Stimulated activated CD4-positive, alpha-beta T cell treated with anti-CD3 and anti-CD28 coated beads, Interleukin-1b, Interleukin-23, amount 100 ng/mL, for 4 hours (primary cell): Measurements from ENCODE around the gene SYP.
A peak's percentile ranks its signal among the peaks of the same experiment; 100 is the strongest.
"Not testable (repeated sequence)": the region's sequence is repeated elsewhere in the genome, so short reads cannot be mapped to it uniquely, and the experiment has no call there.

Experiments
- DNase-seq, 2 donors: peaks; one replicate each; pipeline ENCODE4 v3.0.0-alpha.2; 2020; ENCODE audit warnings: low read depth in 2 of 2

SYP gene

DNA sequence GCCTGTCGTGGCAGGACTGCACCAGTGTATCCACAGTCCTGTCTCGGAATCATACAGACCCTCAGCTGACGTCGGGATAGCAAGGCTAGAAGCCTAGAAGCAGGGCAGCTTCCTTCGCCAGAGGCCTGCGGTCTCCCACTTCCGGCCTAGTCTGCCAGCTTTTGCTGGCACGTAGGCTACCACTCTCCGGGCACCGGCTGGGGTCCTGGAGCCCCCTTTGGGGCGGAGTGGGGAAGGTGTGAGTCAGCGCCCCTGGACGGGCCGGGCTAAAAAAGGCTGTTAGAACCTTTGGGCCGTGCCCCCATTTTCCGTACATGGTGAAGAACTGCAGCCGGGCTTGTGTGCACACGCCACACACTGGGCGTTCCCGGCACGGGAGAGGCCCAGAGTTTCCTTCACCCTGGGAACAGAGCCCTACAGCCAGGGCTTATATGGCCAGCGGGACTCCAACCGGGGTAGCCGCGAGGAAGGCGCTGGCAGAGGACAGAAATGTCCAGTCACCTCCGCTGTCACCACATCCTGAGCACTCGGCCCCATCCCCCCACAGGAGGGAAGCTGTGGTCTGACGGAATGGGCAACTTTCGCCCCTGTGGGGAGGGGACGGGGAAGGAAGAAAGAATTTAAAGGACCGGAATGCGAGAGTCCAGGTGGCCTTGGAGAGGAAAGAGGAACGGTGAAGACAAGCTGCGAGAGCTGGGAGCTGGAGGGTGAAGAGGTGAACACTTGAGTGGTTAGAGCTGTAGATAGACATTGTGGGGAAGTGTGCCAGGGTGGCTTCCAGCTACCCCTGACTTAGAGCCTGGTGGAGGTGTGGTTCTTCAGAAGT is 32.9 kb downstream of the SYP start:
- DNase-seq = peak in 1 of 2 donors; percentile 29

GRCh38 chrX:49165901-49166881 is 33.8 kb downstream of the SYP start:
- peak in 1 of 2 donors; percentile 46 for DNase-seq

- DNase-seq = no peak
Observed at GRCh38 chrX:49164589-49165360, 35.2 kb downstream of the SYP start.

- peak; percentile 69 to 75 for DNase-seq
Observed at GRCh38 chrX:49163555-49164419, 36.2 kb downstream of the SYP start.

GRCh38 chrX:49162620-49163019 is 37.4 kb downstream of the SYP start, which contains the start of gene MAGIX:
MAGIX (plus strand) TSS chrX:49162758; CDS start chrX:49162890, 132 bp downstream.
- DNase-seq = no peak

- DNase-seq = no peak
Observed at GRCh38 chrX:49161632-49162031, 38.4 kb downstream of the SYP start.

DNA sequence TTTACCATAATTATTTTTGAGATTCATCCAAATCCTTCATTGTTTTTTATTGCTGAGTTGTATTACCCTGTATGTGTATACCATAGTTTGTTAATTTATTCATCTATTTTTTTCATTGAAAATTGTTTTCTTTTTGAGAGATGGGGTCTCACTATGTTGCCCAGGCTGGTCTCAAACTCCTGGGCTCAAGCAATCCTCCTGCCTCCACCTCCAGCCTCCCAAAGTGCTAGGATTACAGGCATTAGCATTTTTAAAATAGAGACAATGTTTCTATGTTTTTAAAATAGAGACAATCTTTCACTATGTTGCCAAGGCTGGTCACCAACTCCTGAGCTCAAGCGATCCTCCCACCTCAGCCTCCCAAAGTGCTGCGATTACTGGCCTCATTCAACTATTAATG is 39.1 kb downstream of the SYP start:
- no peak for DNase-seq

GRCh38 chrX:49157194-49157593 is 42.8 kb downstream of the SYP start:
- DNase-seq = no peak

- peak; percentile 73 to 77 for DNase-seq
Observed at GRCh38 chrX:49155900-49156837, 43.8 kb downstream of the SYP start.

DNA sequence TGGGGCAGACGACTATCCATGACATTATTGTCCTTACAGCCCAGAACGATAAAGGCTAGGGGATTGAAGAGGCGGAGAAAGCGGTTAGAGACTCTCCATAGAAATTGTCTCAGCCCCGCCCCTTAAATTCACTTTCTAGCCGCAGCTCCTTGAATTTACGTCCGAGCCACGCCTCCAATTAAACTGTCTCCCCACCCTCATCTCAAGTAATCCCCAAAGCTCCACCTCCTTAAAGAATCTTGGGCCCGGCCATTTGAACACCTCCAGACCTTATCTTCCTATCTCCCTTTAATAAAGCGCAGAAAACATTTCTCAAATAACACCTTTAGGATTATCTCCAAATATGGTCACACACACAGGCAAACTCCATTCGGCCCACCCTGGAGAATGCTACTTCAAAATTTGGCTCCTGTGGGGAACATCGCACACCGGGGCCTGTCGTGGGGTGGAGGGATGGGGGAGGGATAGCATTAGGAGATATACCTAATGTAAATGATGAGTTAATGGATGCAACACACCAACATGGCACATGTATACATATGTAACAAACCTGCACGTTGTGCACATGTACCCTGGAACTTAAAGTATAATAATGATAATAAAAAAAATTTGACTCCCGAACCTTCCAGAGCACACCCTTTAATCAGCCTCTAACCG is 44.6 kb downstream of the SYP start:
- no peak for DNase-seq

DNA sequence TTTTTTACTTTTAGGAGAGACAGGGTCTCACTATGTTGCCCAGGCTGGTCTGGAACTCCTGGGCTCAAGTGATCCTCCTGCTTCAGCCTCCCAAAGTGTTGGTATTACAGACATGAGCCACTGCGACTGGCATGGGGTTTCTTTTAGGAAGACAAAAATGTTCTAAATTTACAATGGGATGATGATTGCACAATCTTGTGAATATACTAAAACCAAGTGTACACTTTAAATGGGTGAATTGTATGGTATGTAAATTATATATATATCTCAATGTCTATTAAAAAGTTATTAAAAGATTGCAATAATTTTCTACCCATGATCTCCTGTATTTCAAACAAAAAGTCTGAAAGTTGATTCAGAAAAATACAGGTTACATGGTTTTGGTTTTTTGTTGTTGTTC is 46.5 kb downstream of the SYP start:
- no peak for DNase-seq

DNA sequence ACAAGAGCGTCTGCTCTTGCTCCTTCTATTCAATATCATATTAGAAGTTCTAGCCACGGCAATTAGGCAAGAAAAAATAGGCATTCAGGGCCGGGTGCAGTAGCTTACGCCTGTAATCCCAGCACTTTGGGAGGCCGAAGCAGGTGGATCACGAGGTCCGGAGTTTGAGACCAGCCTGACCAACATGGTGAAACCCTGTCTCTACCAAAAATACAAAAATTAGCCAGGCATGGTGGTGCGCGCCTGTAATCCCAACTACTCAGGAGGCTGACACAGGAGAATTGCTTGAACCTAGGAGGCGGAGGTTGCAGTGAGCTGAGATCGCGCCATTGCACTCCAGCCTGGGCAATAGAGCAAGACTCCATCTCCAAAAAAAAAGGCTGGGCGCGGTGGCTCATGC is 50.7 kb downstream of the SYP start:
- not testable (repeated sequence) for DNase-seq

- not testable (repeated sequence) for DNase-seq
Observed at GRCh38 chrX:49148390-49149100, 51.4 kb downstream of the SYP start.

DNA sequence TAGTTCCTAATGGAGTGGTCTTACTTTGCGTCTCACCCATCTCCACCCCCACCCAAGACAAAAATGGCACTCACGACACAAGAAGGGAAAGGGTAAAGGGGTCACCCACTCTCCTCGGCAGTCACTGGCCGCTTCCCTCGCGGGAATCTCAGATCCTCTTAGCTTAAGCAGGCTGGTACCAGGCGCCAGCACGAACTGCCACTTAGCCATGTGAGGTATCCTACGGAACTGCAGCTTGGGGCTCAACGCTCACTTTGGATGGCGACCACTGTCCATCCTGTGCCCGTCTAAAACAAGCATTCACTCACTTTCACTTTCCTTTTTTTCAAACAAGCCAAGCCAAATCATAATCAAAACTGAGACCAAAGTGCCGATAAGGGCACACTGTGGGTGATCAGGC is 52.1 kb downstream of the SYP start:
- DNase-seq = no peak

DNA sequence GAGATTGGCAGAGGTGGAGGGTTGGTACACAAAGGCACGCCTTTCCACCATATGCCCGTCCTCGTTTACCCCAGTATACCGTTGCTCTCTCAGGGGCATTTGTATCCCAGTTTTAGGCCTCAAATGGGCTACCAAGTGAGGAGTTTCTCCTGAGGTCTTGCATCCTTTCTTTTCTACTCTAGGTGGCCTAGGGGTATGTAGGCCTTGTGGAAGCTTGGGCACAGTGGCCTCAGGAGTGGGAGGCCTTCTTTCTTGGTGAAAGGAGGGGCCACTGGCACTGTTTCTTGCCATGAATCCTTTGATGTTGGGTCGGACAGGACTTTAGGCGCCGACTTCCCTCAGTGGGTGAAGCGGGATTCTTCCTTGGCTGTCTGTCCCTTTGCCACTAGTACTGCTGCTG is 52.7 kb downstream of the SYP start:
- DNase-seq = no peak

DNA sequence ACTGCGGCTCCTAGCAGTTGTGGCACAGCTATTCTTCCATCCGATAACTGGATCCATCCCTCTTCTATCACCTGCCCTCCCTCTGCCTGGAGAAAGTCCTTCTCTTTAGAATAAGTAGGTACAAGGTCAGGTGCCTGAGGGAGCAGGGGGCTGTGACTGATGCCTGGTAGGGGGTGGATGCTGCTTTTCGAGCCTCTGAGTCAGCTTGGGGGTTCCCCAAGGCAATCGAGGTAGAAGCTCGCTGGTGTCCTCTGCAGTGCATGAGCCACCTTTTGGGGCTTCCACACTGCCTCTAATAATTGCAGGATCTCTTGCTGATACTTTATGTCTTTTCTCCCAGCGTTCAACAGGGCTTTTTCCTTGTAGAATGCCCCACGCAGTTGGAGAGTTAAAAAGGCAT is 56.8 kb downstream of the SYP start:
- DNase-seq = not testable (repeated sequence)

- DNase-seq = not testable (repeated sequence)
Observed at GRCh38 chrX:49142264-49142663, 57.7 kb downstream of the SYP start.

GRCh38 chrX:49139713-49140112 is 60.3 kb downstream of the SYP start:
- DNase-seq = no peak
